GM21515 (cell line): Measurements from ENCODE around the gene IL6ST.
"Not testable (repeated sequence)": the region's sequence is repeated elsewhere in the genome, so short reads cannot be mapped to it uniquely, and the experiment has no call there.

Experiments used
- ATAC-seq: cut with Tn5 transposase; IDR thresholded peaks from one replicate; pipeline ENCODE4 v1.9.1; 2021; ENCODE audit not compliant: unreplicated experiment

Gene IL6ST

DNA sequence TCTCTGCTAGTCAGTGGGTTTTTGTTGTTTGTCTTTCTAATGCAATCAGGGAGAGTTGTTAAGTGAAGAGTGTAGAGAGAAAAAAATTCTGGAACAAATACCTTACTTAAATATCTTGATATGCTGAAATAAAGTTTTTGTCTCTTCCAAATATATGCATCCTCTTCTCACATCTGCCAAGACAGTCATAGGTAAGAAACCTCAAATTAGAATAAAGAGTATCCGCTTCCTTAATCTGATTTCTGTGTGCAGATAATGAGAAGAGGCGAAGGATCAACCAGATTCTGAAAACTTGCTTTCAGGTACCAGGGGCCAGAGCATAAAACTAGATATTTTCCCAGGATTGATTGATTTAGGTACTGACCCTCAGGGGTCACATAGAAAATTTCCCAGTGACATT lies 11.3 kb upstream of the IL6ST start:
- no peak for ATAC-seq

- no peak for ATAC-seq
Measured at GRCh38 chr5:56004874-56005273, 10.1 kb upstream of the IL6ST start.

- no peak for ATAC-seq
Measured at GRCh38 chr5:56003679-56004078, 8.9 kb upstream of the IL6ST start.

DNA sequence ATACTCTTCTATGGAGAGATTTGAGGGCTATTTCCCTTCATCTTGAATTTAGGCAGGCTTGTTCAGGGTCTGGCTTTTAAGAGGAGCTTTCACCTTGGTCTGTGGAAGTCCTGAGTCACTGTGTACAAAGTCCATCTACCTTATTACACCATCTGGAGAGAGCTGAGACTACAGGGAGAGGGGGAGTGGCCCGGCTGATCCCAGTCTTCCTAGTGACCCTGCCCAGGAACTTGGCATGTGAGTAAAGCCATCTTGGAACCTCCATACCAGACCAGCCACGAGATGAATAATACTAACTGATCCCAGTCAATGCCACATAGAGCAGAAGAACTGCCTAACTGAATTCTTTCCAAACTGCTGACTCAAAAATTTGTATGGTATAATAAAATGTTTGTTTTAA lies 8.4 kb upstream of the IL6ST start:
- no peak for ATAC-seq

- ATAC-seq, result no peak
Measured at GRCh38 chr5:56002303-56002702, 7.5 kb upstream of the IL6ST start.

DNA sequence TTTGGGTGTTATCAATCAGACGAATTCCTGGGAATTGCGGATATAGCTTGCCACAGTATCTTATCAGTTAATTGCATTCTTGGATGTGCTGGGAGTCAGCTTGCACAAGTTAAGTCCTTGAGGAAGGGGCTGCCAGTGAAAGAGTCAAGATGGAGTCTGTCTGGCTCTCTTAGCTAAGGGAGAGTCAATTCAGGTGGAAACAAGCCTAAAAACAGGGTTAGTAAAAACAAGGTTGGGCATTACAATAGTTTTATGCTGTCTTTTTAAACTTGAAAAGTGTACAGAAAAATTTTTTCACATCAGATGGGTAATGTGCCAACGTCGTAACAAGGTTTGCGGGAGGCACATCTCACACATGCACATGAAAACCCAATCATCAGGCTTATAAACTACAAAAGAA lies 5.5 kb upstream of the IL6ST start:
- not testable (repeated sequence) for ATAC-seq

DNA sequence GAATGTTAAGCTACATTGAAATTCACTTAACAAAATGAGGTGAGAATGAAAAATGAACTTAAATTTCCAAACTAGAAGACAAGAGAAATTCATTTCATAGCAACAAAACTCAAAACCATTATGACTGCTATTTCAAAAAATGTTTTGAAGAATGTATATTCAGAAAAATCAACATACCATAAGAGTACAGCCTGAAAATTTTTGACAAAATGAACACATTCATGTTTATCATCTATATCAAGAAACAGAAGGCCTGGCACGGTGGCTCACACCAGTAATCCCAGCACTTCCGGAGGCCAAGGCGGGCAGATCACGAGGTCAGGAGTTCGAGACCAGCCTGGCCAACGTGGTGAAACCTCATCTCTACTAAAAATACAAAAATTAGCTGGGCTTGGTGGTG lies 4.2 kb upstream of the IL6ST start:
- ATAC-seq, result no peak

GRCh38 chr5:55997742-55998351 lies 3.1 kb upstream of the IL6ST start:
- ATAC-seq, result no peak

DNA sequence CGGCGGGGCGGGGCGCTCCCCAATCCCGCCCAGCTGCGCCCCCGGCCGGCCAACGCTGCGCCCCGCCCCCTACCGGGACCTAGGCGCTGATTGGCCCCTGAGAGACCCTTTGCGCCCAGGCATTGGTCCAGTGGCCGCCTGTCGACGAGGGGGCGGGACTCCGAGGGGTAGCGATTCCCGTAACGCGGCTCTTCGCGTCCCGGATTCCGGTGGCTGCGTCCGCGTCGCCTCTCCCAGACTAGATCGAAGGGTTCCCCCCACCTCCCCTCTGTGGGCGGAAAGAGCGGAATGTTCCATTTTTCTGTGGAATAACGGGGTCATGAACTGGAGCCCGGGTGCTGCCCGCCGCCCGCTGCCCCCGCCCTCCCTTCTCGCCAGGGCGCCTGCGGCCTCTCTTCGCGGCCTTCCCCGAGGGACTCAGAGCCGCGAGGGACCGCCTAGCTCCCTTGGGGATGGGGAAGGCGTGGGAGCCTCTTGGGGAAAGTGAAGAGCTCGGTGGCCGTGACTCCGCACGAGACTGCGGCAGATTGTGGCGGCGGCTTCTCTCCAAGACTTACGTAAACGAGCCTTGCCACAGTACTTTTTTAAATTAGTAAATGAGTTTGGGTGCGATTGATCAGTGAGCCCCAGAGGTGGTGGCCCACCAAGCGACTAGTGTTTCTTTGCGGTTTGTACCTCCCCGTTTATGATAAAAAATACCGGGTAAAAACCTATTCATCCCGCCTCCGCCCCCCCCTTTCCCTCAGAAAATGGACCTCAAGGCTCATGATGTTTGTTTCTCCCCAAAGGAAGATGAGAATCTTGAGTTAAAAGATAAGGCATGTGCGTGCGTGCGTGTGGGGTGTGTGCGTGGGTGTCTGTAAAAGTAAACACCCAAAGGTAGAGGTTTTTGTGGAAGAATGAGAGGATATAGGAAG lies 493 bp upstream of the IL6ST start:
- peak; percentile 95 for ATAC-seq

GRCh38 chr5:55993731-55994494 lies 850 bp downstream of the IL6ST start:
- ATAC-seq, result no peak

DNA sequence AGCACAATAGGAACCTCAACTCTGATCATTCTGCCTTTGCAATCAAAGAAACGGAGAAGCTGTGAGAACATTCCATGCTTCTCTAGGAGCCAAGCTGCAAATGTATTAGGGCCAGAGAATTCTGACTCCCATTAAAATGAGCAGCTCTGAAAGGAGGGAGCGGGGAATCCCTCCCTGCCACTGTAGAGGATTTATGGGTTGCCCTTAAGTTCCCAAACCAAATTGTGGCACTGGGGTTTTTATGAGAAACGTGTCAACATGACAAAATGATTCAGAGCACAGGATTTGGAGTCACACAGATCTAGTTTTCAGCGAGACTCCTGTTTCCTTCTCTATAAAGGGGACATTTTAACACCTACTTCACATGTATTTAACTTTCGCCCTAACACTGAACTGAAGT lies 1.8 kb downstream of the IL6ST start:
- no peak for ATAC-seq

DNA sequence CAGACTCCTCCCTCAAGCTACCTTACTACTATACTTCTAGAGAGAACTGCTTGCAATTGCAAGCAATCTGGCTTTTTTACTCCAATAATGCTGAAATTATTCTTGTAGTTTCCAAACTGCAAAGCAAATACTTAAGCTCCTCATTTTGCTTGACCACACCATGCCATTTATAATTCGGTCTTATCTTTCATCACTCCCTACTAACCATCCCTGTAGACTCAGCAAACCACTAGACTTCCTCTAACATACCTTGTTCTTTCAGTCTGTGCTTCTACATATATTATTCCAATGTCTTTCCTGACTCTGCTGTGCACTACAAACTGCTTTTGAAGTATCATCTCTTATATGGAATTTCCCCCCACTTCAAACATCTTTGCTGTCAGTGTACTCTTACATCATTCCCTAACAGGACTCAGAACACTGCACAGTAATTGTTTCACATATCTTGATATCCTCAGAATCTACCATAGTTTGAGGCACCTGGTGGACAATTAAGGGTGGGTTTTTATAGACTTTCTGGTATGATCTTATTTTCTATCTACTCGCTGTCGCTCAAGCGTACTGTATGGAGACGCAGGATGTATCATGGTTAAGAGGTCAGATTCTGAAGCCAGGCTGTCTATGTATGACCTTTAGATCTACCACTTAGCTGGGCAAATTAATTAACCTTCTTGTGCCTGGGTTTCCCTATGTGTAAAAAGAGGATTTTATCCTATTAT lies 2.8 kb downstream of the IL6ST start:
- ATAC-seq, result no peak

GRCh38 chr5:55990895-55991294 lies 3.9 kb downstream of the IL6ST start:
- not testable (repeated sequence) for ATAC-seq

DNA sequence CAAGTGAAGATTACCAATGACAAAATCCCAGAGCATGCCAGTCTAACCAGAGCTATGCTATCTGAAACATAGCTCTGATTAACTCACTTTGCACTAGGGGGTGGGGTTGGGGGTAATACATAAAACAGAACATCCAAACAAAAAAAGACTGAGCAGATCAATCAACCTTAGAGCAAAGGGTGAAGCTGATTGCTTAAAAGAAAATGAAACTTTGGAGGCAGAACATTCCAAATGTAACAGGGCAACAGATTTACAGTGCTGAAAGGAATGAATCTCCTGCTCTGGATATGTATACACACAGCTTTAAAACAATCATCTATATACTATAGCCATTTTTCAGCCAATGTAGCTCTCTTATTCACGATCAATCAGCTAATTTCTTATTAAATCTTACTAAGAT lies 4.9 kb downstream of the IL6ST start:
- ATAC-seq, result no peak

GRCh38 chr5:55988979-55989638 lies 5.7 kb downstream of the IL6ST start:
- ATAC-seq, result no peak

GRCh38 chr5:55988428-55988827 lies 6.3 kb downstream of the IL6ST start:
- not testable (repeated sequence) for ATAC-seq

- ATAC-seq, result no peak
Measured at GRCh38 chr5:55986931-55987330, 7.8 kb downstream of the IL6ST start.

DNA sequence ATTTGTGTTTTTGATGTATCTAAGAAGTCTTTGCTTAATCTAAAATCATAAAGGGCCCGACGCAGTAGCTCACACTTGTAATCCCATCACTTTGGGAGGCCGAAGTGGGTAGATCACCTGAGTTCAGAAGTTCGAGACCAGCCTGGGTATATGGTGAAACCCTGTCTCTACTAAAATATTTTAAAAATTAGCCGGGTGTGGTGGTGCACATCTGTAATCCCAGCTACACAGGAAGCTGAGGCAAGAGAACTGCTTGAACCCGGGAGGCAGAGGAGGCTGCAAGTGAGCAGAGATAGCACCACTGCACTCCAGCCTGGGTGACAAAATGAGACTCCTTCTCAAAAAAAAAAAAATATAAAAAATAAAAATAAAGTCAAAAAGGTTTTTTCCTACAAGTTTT lies 9.6 kb downstream of the IL6ST start:
- no peak for ATAC-seq

DNA sequence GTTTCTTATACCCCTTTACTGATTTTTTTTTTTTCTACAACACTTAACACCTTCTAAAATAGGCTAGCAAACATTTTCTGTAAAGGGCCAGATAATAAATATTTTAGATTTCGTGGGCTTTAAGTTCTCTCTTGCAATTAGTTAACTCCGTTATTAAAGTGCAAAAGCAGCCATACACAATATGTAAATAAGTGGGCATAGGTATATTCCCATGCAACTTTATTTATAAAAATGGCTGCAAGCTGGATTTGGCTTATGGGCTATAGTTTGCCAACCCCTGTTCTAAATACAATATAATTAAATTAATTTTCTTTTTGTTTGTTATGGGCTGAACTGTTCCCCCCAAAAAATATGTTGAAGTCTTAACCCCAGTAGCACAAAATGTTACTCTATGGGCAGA lies 10.8 kb downstream of the IL6ST start:
- no peak for ATAC-seq

DNA sequence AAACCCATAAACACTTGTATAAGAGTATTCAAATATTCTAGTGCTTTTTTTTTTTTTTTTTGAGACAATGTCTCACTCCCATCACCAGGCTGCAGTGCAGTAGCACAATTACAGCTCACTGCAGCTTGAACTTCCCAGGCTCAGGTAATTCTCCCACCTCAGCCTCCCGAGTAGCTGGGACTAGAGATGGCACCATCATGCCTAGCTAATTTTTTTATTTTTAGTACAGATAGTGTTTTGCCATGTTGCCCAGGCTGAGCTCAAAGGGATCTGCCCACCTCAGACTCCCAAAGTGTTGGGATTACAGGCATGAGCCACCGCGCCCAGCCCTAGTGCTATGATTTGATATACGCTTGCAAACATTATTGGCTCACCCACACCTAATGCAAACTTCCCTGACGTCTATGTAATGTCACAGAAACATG lies 11.8 kb downstream of the IL6ST start:
- no peak for ATAC-seq

GRCh38 chr5:55973296-55973695 lies 21.5 kb downstream of the IL6ST start:
- ATAC-seq, result no peak
